OCI-M1 (cell line): ENCODE results near the gene RIC8A.
"Not testable (repeated sequence)": the region's sequence is repeated elsewhere in the genome, so short reads cannot be mapped to it uniquely, and the experiment has no call there.

Experiments
- DNase-seq: peaks from one replicate; lab custom pipeline; 2025; lab: John Stamatoyannopoulos, UW

Gene RIC8A

DNA sequence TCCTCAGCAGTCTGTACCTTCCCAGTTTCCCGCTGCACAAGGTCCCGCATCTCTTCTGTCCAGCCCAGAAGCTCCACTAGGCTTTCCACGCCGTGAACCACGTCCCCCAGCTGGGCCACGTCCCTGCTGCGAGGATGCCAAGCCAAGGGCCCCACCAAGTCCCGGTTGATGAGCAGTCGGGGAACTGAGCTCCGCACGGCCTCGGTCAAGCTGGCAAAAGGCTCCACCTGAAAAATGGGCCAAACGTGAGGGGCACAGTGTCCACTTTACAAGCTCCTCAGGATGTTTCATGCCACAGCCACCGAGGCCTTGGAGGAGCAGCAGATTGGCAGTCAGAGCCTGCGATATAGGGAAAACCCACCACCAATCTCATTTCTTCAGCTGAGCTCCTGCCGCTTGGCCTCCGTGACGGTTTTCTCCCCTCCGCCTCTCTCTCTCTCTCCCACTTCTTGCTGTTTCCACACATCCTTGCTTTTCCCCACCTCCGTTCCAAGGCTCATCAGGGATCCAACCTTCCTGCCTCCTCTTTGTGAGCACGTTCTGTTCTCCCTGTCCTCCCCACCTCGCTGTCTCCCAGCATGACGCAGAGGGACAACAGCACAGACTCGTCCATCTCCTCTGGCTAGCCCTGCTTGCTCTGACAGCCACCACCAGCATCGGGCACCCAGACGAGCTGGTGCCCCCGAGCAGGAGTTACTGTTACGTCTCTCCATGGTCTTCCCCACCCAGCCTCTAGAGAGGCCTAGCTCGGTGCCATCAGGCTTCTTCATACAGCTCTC, 11.5 kb downstream of the RIC8A start:
- DNase-seq = no peak

- peak; percentile 92 for DNase-seq
Measured at GRCh38 chr11:220641-221215, 13.2 kb downstream of the RIC8A start.

DNA sequence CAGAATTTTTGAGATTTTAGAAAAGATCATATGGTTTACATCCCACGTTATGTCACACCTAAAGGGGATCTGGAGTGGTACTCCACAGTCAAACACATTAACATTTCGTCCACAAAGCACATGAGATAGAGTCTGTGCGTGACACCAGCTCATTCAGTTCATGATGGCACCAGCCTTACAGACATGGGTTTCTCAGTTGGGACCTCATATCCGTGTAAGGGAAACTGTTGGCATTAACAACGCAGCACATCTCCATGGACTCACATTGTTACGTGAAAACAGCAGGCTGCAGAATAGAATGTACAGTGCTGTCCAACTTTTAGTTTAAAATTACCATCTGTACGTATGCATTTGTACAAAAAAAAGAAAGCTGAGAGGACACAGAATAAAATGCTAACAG, 14.0 kb downstream of the RIC8A start:
- no peak for DNase-seq

DNA sequence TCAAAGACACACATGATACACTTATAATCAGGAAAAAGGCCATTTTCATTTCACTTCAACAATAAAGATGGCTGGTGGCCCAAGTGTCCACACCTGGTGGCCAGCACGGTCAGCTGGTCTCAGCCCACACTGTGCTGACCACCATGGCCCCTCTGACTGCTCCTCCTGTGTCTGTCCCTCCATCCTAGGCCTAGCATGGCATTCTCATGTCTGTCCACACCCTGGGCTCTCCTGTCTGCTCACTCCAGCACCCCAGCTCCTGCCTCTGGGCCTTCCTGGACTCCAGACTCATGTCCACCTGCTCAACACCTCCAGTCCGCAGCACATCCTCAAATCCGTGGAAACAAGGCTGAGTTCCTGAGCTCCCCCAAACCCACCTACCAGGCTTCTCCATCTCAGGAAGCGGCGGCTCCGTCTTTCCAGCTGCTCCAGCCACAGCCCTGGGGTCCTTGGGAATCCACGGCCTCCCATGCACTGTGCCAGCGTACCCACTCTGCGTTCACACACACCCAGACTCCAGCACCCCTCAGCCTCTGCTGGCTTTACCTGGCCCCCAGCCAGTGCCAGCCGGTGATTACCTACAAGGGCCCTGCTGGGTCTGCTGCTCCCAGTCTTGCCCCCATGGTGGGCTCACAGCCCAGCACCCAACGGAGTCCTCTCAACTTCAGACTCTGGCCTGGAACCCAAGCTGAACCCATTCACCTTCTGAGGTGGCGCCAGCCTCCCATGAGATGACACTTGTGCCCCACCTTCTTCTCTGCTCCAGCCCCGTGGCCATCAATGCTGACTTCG, 14.7 kb downstream of the RIC8A start:
- DNase-seq = no peak

DNA sequence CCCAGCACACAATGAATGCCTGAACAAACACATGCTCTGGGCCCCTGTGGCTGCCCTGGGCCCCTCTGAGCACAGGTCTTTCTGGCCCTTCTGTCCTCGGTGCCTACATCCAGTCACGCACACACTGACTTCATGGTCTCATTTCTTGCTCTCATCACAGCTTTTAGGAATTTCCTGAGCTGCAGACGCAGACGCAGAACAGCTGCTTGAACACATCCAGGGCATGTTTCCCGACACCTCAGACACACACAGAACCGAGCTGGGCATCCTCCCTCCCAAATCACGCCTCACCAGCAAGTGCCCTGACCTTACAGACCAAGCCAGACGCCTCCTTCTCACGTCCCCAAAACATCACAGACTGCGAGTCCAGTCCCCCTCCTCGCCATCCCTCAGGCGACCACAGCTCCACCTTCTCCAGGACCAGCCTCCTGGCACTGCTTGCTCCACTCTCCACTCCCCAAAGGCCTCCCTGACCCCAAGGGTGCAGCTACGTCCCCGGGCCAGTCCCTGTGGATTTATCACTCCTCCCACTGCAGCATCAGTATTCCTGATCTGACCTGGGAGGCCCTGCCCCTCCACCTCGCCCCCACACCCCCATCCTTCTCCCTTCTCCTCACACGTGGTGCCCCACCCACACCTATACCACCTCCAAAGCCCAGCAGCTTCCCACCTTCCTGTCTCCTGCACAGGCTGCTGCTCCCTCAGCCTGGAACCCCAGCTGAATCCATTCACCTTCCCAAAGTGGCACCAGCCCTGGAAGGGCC, 15.7 kb downstream of the RIC8A start:
- no peak for DNase-seq

GRCh38 chr11:223884-224283, 16.4 kb downstream of the RIC8A start:
- no peak for DNase-seq

GRCh38 chr11:224424-224823, 16.9 kb downstream of the RIC8A start:
- DNase-seq = no peak

- no peak for DNase-seq
Measured at GRCh38 chr11:225734-226453, 18.4 kb downstream of the RIC8A start.

- DNase-seq = no peak
Measured at GRCh38 chr11:227824-228379, 20.4 kb downstream of the RIC8A start.

DNA sequence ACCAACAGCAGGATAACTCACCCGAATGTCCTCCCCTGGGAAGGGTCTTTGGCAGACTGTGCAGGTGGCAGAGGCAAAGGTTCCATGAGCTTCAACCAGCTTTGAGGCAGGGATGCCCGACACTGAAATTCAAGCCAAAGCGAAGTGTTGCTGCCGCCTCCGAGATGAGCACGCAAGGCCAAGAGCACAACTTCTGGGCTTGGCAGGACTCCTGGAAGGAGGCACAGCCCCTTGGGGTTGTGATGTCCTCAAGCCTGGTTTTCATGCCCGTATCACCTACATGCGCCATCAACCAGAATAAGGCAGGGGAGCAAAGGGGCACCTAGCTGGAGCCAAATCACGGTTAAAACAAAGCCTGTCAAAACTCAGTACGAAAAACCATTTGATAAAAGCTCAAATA, 22.9 kb downstream of the RIC8A start:
- DNase-seq = no peak

DNA sequence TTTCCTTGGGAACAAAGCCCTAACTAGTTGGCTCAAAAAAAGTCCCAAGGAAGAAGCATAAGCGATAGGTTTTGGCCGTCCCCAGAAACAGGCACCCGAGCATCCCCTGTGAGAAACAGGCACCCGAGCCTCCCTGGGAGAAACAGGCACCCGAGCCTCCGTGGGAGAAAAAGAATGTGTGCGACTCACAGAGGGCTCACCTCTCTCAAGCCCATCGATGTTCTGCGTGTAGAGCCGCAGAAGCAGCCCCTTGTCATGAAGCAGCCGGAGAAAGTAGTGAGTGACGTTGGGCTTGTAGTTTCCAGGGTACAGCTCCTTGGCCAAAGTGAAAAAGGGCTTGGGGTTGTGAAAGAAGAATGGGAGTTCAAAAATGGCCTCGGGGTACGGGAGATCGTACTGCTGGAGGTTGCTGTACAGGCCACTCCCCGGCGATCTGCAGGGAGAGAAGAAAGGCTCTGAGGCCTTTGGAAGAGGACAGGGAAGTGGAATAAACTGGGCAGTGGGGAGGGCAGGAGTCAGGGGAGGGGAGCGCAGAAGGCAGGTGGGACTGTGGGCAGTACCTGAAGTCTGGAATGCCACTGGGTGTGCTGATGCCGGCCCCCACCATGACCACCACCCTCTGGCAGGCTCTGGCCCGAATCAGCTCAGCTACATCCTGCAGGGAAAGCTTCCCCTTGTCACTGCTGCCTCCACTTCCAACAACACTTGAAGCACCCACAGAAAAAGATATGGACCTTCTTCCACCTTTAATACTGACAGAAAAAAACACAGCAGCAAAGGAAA, 25.5 kb downstream of the RIC8A start:
- no peak for DNase-seq

DNA sequence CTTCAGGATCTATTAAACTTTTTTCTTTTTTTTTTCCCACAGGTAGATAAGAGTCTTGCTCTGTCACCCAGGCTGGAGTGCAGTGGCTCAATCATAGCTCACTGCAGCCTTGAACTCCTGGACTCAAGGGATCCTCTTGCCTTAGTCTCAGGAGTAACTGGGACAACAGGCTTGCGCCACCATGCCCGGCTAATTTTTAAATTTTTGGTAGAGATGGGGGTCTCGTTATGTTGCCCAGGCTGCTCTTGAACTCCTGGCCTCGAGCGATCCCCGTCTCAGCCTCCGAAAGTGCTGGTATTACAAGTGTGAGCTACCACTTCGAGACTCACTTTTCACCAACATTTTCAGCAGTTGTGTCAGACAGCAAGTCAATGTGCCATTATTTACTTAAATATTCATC, 27.7 kb downstream of the RIC8A start:
- no peak for DNase-seq

- no peak for DNase-seq
Measured at GRCh38 chr11:235609-235996, 28.1 kb downstream of the RIC8A start.

DNA sequence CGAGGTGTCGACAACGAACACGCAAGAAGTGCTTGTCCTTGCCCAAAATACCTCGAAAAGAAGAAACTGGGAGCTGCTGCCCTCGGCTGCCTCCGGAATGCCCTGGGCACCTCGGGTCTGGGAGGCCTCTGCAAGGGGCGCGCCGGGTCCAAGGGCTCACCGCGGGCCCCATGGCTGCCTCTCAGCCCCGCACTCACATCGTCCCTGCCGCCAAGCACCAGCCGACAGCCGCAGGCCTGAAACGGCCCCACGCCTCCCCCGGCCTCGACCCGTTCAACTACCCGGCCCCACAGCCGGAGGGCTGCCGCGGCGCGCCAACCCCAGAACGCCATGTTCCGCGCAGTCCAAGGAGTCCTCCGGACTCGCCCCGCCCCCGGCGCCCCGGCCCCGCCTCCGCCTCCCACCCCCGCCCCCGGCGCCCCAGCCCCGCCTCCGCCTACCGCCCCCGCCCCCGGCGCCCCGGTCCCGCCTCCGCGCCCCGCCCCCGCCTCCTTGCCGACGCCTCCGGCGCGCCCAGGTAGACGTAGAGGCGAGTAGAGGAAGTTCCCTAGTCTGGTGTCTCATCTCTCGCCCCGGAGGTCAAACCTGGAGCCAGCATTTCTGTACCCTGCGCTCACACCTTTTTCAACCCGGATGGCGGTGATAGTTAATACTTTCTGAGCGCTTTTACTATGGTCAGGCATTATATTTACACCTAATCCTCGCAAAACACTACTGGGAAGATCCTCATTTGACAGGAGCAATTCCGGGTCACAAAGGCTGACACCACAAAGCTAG, 28.7 kb downstream of the RIC8A start, which contains the start of gene SIRT3:
Gene SIRT3 (minus strand): TSS at position 346 of the 777 bp plus-strand sequence. CDS start 14 bp downstream, at position 332.
- DNase-seq = peak; percentile 93

- peak; percentile 93 for DNase-seq
Measured at GRCh38 chr11:236774-237767, 29.6 kb downstream of the RIC8A start, which contains the start of gene PSMD13. Gene PSMD13, plus strand, starts transcription at chr11:236976. Its CDS starts 74 bp downstream, at chr11:237050.

GRCh38 chr11:238346-238745, 30.8 kb downstream of the RIC8A start:
- DNase-seq = not testable (repeated sequence)

DNA sequence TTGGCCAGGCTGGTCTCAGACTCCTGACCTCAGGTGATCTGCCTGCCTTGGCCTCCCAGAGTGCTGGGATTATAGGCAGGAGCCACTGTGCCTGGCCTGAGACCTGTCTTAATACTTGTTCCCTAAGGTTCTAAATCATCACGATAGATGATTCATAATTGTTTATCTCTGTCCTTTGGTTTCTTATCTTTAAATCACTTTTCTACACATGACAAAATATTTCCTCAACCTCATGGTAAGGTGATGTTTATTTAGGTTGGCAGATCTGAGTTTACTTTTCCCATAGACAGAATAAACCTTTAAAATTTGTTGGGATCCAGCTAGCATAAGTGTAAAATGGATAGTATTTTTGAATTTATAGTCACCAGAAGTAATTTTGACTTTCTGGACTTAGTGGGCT, 32.8 kb downstream of the RIC8A start:
- no peak for DNase-seq

DNA sequence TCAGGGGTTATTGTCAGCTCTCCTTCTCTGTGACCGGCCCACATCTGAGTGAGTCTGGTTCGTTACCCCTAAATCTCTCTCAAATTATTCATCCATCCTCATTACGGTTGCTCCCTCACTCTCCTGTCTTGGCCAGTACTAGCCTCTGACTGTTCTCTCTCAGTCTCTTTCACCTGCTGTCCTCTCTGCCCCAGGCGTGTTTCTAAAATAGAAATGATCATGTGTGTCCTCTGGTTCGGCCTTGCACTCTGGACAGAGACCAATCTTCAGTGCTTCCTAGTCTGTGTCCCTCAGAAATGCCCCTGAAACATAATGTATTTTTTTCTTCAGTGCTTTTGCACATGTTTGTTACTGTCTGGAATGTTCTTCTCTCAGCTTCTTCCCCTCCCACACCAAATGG, 34.1 kb downstream of the RIC8A start:
- DNase-seq = no peak
